HFF-Myc (cell line): ENCODE results near the gene ASNSD1.

Experiments used
- DNase-seq: peaks from one replicate; pipeline ENCODE4 v3.0.0-alpha.2; 2011; ENCODE audit warnings: low read depth; ENCODE audit errors: extremely low read depth
- H3K4me3 ChIP-seq: replicated peaks from 2 replicates; pipeline ENCODE4 v1.5.1; 2011; ENCODE audit warnings: low read depth, mild to moderate bottlenecking, control low read depth, low read length
- TF ChIP-seq, protein P1 (sequence below): IDR thresholded peaks from 2 replicates; pipeline ENCODE4 v1.5.1; 2012; ENCODE audit warnings: mild to moderate bottlenecking, low read depth, low read length, control low read depth; ENCODE audit errors: missing control alignments

ASNSD1 gene

DNA sequence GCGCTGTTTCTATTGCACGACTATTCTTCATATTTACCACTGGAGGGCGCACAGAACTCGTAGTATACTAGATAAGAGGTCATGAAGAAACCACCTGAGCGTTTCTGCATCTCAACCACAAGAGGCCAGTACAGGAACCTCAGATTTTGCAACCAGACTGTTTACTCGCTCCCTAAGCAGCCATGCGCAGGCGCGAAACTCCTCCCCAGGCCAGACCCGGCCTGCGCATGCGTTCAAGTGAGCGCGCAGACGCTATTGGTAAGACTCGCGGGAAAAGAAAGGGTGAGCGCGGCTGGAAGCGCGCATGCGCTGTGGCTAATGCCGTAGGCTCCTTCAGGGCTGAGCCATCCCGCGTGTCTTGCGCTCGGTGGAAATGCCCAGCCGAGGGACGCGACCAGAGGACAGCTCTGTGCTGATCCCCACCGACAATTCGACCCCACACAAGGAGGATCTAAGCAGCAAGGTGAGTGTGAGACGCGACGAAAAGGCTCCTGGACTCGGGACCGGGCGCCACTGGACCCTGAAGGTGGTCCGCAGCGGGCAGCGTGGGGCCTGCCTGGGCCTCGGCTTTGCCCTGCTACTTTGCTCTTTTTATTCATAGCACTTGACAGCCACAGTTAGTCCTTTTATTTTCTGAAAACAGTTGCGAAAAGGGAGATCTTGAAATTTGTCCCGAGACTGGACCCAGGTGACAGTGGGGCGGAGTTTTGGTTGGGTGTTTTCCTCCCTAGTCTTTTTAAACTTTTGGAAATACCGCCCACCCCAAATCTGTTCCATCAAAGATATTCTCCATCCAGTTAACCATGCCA, at the start of gene ASNSD1:
Gene ASNSD1 (plus strand): TSS at position 312 of the 809 bp plus-strand sequence. CDS start 4,674 bp downstream, outside the sequence.
- DNase-seq = peak; percentile 98
- TF ChIP-seq, protein P1, sequence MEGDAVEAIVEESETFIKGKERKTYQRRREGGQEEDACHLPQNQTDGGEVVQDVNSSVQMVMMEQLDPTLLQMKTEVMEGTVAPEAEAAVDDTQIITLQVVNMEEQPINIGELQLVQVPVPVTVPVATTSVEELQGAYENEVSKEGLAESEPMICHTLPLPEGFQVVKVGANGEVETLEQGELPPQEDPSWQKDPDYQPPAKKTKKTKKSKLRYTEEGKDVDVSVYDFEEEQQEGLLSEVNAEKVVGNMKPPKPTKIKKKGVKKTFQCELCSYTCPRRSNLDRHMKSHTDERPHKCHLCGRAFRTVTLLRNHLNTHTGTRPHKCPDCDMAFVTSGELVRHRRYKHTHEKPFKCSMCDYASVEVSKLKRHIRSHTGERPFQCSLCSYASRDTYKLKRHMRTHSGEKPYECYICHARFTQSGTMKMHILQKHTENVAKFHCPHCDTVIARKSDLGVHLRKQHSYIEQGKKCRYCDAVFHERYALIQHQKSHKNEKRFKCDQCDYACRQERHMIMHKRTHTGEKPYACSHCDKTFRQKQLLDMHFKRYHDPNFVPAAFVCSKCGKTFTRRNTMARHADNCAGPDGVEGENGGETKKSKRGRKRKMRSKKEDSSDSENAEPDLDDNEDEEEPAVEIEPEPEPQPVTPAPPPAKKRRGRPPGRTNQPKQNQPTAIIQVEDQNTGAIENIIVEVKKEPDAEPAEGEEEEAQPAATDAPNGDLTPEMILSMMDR = peak; percentile 87
- H3K4me3 ChIP-seq = peak within 1 kb of the TSS; percentile 100

DNA sequence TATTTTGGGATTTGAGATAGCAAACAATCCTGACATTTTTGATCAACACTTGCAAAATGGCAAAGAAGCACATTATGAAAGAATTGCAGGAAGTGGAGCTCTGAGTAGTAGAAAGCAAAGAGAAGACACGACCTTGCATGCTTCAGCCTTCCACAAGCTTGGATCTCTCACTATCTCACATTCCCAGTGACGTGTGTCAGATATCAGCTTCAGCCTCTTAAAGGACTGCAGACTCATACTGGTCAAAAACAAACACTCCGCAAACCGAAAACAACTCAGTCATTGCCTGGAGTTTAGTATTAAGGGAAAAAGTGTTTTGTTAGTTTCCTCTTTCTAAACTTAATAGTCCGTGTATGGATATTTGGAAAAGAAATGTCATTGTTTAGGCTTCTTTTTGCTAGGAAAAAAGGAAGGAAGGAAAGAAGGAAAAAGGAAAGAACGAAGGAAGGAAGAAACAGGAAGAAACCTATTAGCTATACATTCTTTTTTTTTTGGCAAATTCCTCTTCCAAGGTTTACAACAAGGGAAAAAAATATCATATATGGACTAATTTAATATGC, 48.1 kb upstream of the ASNSD1 start:
- H3K4me3 ChIP-seq = no peak overlapping the region
- DNase-seq = peak; percentile 21
- TF ChIP-seq, protein P1 = no peak

DNA sequence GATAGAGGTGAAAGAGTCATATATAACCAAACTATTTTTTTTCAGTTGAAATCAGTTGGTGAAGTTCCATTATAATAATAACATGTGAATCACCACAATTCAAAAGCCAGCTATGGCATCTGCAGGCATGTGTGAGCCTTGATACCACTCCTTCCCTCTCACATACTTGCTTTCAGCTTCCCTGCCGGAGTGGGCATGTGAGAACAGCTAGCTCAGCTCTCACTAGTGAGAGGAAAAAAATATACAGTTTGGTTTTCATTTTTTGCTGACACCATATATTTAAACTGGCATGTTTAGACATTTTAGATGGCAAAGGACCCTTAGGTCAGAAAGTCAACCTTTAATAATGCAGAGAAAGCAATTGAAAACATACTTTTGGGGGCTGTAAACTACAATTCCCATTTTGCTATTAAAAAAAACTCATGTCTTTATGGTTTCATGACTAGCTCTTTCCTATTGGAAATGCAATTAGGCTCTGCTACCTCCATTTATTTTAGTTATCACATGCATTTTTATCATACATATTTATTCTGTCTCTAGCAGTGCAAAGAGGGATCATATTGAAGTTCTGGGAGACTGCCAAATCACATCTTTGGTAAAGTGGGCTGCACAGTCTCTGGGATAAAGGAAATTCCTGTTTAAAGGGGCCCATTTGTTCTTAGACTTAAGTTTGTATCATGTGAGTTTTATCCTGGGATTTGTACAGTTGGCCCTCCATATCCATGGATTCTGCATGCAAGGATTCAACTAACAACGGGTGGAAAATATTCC, 47.4 kb upstream of the ASNSD1 start:
- TF ChIP-seq, protein P1 = no peak
- H3K4me3 ChIP-seq = no peak overlapping the region
- no peak for DNase-seq

DNA sequence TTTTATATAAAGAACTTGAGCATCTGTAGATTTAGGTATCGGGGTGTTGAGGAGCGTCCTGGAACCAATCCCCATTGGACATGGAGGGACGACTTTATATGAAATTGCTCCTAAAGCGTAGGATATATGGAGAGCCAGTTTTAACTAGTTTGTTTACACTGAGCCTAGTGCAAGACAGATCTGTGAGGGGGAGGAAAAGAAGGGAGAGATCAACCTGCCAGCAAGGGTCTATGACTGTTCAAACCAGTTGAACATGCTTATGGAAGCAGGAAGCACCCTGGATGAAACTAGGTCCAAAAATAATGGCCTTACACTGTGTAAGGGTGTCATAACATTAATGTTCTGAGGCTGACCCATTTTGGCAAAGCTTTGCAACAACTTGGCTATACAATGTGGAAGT, 46.7 kb upstream of the ASNSD1 start:
- H3K4me3 ChIP-seq = no peak overlapping the region
- TF ChIP-seq, protein P1 = no peak
- no peak for DNase-seq

DNA sequence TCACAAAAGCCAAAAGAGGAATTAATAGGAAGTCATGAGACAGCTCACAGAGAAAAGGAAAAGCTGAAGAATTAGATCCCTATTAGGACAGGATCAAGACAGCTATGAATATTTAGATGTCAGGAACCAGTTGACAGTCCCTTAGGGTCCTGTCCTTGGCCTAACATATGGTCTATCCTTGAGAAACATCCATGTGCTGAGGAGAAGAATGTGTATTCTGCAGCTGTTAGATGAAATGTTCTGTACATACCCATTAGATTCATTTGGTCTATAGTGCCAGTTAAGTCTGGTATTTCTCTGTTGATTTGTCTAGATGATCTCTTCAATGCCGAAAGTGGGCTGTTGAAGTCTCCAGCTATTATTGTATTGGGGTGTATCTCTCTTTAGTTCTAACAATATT, 43.1 kb upstream of the ASNSD1 start:
- TF ChIP-seq, protein P1 = no peak
- H3K4me3 ChIP-seq = no peak overlapping the region

DNA sequence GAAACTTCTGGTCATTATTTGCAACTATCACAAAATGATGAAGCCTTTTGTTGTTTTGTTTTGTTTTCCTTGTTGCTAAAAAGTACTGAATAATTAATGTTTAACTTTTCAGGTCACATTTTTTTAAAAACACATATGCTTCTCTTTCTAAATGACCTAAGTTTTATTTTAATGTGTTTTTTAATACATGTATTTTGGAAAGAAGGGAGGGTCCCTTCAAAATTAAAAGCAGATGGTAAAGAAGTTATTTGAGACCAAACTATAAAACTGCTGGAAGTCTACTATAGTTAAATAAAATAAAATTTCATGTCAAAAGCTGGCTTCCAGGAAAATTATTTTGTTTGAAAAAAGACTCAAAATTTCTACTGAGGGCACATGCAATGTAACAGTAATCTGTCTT, 39.5 kb upstream of the ASNSD1 start:
- H3K4me3 ChIP-seq = no peak overlapping the region
- TF ChIP-seq, protein P1 = no peak
- DNase-seq = no peak

More for the DNA sequence above, 43.1 kb upstream of the ASNSD1 start:
- no peak for DNase-seq
